Renal cortex interstitium (tissue), 11 donors: ENCODE results near the gene EPB41L3. TPM values are rescaled to one million over a fixed set of nuclear protein-coding genes. Genes with fewer than 3 reads are reported as not detected.

Source experiments
- DNase-seq, 11 donors: peaks; one replicate each; pipeline ENCODE4 v3.0.0-alpha.2; 2013; ENCODE audit warnings: low read depth in 9 of 11, low spot score in 4 of 11; ENCODE audit errors: extremely low read depth in 1 of 11
- polyA plus RNA-seq, 3 donors: library from polyadenylated mRNA; unstranded; fragments of 120-200 nt; gene quantifications; one replicate each; pipeline ENCODE4 v1.2.1, GENCODE V29; 2013; ENCODE audit not compliant: insufficient read length in 3 of 3

EPB41L3 gene
- polyA plus RNA-seq, 3 donors: 57.5 to 63.1 (median 58.2) TPM

- DNase-seq: no peak
These were observed 77.5 kb downstream of the EPB41L3 start for GRCh38 chr18:5466256-5466655.

GRCh38 chr18:5464251-5464650 lies 79.5 kb downstream of the EPB41L3 start:
- no peak for DNase-seq

GRCh38 chr18:5463831-5464230 lies 80.0 kb downstream of the EPB41L3 start:
- no peak for DNase-seq

- DNase-seq: no peak
These were observed 80.4 kb downstream of the EPB41L3 start for GRCh38 chr18:5463390-5463789.

- DNase-seq: no peak
These were observed 81.6 kb downstream of the EPB41L3 start for GRCh38 chr18:5462227-5462626.

GRCh38 chr18:5461041-5461440 lies 82.8 kb downstream of the EPB41L3 start:
- peak in 7 of 11 donors; percentile 18 to 64 (median 37) for DNase-seq

GRCh38 chr18:5457462-5457957 lies 86.3 kb downstream of the EPB41L3 start:
- DNase-seq: no peak

- peak in 1 of 11 donors; percentile 16 for DNase-seq
These were observed 87.0 kb downstream of the EPB41L3 start for GRCh38 chr18:5456577-5457461.

GRCh38 chr18:5455674-5456073 lies 88.1 kb downstream of the EPB41L3 start:
- DNase-seq: no peak

- no peak for DNase-seq
These were observed 90.8 kb downstream of the EPB41L3 start for GRCh38 chr18:5452943-5453443.

- DNase-seq: no peak
These were observed 91.9 kb downstream of the EPB41L3 start for GRCh38 chr18:5451871-5452270.

- DNase-seq: no peak
These were observed 92.6 kb downstream of the EPB41L3 start for GRCh38 chr18:5451150-5451549.

GRCh38 chr18:5449858-5450509 lies 93.8 kb downstream of the EPB41L3 start:
- no peak for DNase-seq

- no peak for DNase-seq
These were observed 96.4 kb downstream of the EPB41L3 start for GRCh38 chr18:5447442-5447841.

GRCh38 chr18:5444847-5445246 lies 99.0 kb downstream of the EPB41L3 start:
- DNase-seq: no peak

- no peak for DNase-seq
These were observed 99.5 kb downstream of the EPB41L3 start for GRCh38 chr18:5444269-5444668.

GRCh38 chr18:5439986-5440696 lies 103.7 kb downstream of the EPB41L3 start:
- DNase-seq: no peak

GRCh38 chr18:5434425-5434824 lies 109.4 kb downstream of the EPB41L3 start:
- DNase-seq: no peak

GRCh38 chr18:5431836-5432575 lies 111.8 kb downstream of the EPB41L3 start:
- DNase-seq: no peak
